PC-9 (cell line): Measurements from ENCODE around the gene TMEM198. TPM values are rescaled to one million over a fixed set of nuclear protein-coding genes. Genes with fewer than 3 reads are reported as not detected.

Experiments
- BruUV-seq: library from RNA; stranded (reverse); fragments of 400-500 nt; replicated peaks from 2 replicates; lab custom pipeline; 2021; lab: Mats Ljungman, UMichigan
- CTCF ChIA-PET: fragments of 300-600 bp; sonication (Branson Sonifier 250); formaldehyde crosslinking; loops from one replicate; lab custom pipeline; 2022; ENCODE audit warnings: antibody characterized with exemption; lab: Charles Lee
- POLR2A ChIA-PET: fragments of 300-600 bp; sonication (Branson Sonifier 250); formaldehyde crosslinking; loops from one replicate; lab custom pipeline; 2022; ENCODE audit warnings: antibody characterized with exemption; ENCODE audit not compliant: unreplicated experiment; lab: Charles Lee
- DNase-seq, 2 experiments: peaks; one replicate each; pipeline versions ENCODE4 v3.0.0 to v3.0.0-alpha.2; 2015 to 2022; ENCODE audit warnings: mixed read lengths in 1 of 2
- H2AFZ ChIP-seq: fragments of 200-600 bp; sonication (generic); 2 replicates; pipeline ENCODE4 v1.8.1; 2017; ENCODE audit warnings: antibody characterized with exemption
- H3F3A ChIP-seq: fragments of 200-600 bp; sonication (generic); 2 replicates; pipeline ENCODE4 v1.8.1; 2017; ENCODE audit warnings: antibody characterized with exemption, mild to moderate bottlenecking, low read depth; ENCODE audit not compliant: insufficient read depth
- H3K27ac ChIP-seq: fragments of 200-600 bp; sonication (generic); 2 replicates; pipeline ENCODE4 v1.6.1; 2016; ENCODE audit warnings: mixed run types
- H3K27me3 ChIP-seq: fragments of 200-600 bp; sonication (generic); 2 replicates; pipeline ENCODE4 v1.6.1; 2016; ENCODE audit warnings: low read depth, mixed run types; ENCODE audit not compliant: insufficient read depth
- H3K36me3 ChIP-seq: fragments of 200-600 bp; sonication (generic); 2 replicates; pipeline ENCODE4 v1.6.1; 2016; ENCODE audit warnings: low read depth, mixed run types
- H3K4me1 ChIP-seq: fragments of 200-600 bp; sonication (generic); replicated peaks from 2 replicates; pipeline ENCODE4 v1.6.1; 2016; ENCODE audit warnings: mixed run types; ENCODE audit not compliant: insufficient read depth
- H3K4me2 ChIP-seq: fragments of 200-600 bp; sonication (generic); 2 replicates; pipeline ENCODE4 v1.6.1; 2017; ENCODE audit warnings: mixed run types
- H3K4me3 ChIP-seq: fragments of 200-600 bp; sonication (generic); 2 replicates; pipeline ENCODE4 v1.6.1; 2016; ENCODE audit warnings: mixed run types
- H3K79me2 ChIP-seq: fragments of 200-600 bp; sonication (generic); 2 replicates; pipeline ENCODE4 v1.6.1; 2017; ENCODE audit warnings: low read depth, mixed run types
- H3K9me2 ChIP-seq: fragments of 200-600 bp; sonication (generic); 2 replicates; pipeline ENCODE4 v1.8.1; 2017; ENCODE audit warnings: mild to moderate bottlenecking; ENCODE audit not compliant: insufficient read depth
- H3K9me3 ChIP-seq: fragments of 200-600 bp; sonication (generic); 2 replicates; pipeline ENCODE4 v1.8.1; 2016; ENCODE audit warnings: low read depth; ENCODE audit not compliant: insufficient read depth
- H4K20me1 ChIP-seq: fragments of 200-600 bp; sonication (generic); 2 replicates; pipeline ENCODE4 v1.8.1; 2017; ENCODE audit not compliant: insufficient read depth
- EZH2 ChIP-seq: fragments of 200-600 bp; sonication (generic); IDR thresholded peaks from 2 replicates; pipeline ENCODE4 v1.8.0; 2017; ENCODE audit warnings: antibody characterized with exemption, low read depth
- intact Hi-C: fragments of 100-400 bp; cut with micrococcal nuclease; formaldehyde crosslinking; loops from one replicate; pipeline ENCODE4 v1.10.0; 2022; ENCODE audit not compliant: unreplicated experiment
- total RNA-seq: library from RNA; stranded (reverse); gene quantifications from 2 replicates; pipeline ENCODE4 v1.2.3, GENCODE V29; 2021
- TF ChIP-seq, protein P1 (sequence below): fragments of 200-600 bp; sonication (generic); conservative IDR thresholded peaks from 2 replicates; pipeline ENCODE4 v1.6.1; 2017; ENCODE audit warnings: mixed run types, antibody characterized with exemption, mild to moderate bottlenecking, moderate library complexity

The TMEM198 gene
- total RNA-seq, 1 experiment from 2014 or later: 3.6 TPM

DNA sequence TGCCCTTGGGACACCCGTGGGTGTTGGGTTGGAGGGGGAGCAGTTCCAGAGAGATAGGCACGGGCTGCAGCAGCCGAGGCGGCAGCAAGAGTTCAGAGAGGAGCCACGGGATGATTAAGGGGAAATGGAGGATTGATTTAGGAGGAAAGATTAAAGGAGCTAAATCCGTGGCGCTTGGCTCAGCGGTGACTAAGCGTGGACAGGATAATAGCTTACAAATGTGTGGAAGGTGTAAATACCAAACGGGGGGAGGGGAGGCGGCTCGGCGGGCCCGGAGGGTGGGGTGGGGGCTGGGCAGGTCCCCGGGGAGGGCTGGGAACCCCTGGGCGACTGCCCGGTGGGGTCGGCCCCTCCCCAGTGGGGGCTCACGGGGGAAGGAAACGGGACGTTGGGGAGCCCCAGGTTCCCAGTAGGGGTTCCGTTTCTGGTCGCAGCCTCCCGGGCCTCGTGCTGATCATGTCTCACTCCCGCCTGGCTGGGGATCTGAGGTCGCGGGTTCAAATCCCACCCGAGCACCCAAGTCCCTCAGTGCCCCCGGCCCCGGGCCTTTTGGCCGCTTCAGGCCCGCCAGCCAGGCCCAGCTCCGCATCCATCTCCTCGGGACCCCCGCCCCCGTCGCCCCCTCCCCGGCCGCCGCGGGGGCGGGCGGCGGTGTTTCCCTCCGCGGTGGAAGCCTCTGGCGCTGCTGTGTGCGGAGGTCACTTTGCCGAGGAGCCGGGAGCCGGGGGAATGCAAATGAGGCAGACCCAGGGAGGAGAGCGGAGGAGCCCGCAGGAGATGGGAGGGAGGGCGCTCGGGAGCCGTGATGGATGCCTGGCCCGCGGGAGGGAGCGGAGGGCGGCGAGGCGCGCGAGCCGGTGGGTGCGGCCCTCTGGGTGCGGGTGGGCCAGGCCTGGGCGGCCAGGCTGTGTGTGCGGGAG is 21.5 kb upstream of the TMEM198 start:
- Histone ChIP-seq H3K4me3 (peak overlapping the region; percentile 33; the same call in 1 of the 2 replicates), H3K79me2 (no peaks in the 10 kb centered on the region), H3K4me2 (peak overlapping the region; percentile 60), H3K27ac (no peak overlapping the region), H3K36me3 (no peaks in the 10 kb centered on the region), H2AFZ (peak overlapping the region; percentile 66; the same call in 1 of the 2 replicates), H4K20me1 (no peaks in the 10 kb centered on the region), H3F3A (peaks cover 6% of the 10 kb centered on the region; the same call in 1 of the 2 replicates), H3K4me1 (peaks cover 15% of the 10 kb centered on the region), H3K27me3 (peaks cover 15% of the 10 kb centered on the region), H3K9me2 (no peaks in the 10 kb centered on the region), H3K9me3 (no peaks in the 10 kb centered on the region)
- ChIA-PET CTCF (interaction anchor here (0.6 to 1.0 kb wide), 9 partner anchors 10 to 273 kb away, joined by 3 to 9 read pairs (median 4); no protein-coding TSS in a partner anchor), POLR2A (interaction anchor here (0.6 kb wide), 3 partner anchors 11 to 132 kb away, joined by 3 to 4 read pairs (median 3); no protein-coding TSS in a partner anchor)
- DNase-seq: peak; percentile 29 to 41
- no peak for TF ChIP-seq EZH2
- TF ChIP-seq, protein P1, sequence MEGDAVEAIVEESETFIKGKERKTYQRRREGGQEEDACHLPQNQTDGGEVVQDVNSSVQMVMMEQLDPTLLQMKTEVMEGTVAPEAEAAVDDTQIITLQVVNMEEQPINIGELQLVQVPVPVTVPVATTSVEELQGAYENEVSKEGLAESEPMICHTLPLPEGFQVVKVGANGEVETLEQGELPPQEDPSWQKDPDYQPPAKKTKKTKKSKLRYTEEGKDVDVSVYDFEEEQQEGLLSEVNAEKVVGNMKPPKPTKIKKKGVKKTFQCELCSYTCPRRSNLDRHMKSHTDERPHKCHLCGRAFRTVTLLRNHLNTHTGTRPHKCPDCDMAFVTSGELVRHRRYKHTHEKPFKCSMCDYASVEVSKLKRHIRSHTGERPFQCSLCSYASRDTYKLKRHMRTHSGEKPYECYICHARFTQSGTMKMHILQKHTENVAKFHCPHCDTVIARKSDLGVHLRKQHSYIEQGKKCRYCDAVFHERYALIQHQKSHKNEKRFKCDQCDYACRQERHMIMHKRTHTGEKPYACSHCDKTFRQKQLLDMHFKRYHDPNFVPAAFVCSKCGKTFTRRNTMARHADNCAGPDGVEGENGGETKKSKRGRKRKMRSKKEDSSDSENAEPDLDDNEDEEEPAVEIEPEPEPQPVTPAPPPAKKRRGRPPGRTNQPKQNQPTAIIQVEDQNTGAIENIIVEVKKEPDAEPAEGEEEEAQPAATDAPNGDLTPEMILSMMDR: no peak
- BruUV-seq: no TSS peak
- intact Hi-C loops: loop anchor here (5.0 kb wide), 1 partner anchor 65 kb away; no protein-coding TSS in a partner anchor

DNA sequence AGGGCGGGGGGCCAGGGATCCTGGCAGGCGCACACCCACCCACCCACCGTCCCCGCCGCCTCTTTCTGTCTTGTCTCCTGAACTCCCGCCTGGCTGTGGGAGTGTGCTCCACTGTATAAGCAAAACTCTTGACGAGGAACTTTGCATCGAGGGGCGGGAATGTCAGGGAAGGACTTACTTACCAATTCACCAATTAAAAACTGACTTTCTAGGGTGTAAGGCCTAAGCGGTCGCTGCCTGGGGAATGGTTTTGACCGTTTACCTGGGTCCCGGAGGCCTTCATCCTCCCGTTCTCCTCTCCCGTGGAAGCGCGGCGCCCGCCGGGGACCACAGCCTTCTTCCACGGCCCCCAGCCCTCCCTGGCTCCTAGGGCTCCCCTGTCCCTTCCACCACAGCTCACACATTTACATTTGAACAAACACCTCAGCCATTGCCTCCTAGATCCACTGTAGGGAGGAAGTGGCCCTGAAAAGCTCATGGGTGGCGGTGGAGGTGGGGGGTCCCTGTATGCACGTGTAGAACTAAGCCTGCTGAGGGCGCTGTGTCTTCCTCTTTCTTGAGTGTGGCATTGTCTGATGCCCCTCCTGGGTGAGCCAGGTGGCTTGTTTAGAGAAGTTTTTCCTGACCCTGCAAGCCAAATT is 20.7 kb upstream of the TMEM198 start:
- DNase-seq: no peak
- no peaks in the 10 kb centered on the region for H3K9me2 ChIP-seq
- H3K4me2 ChIP-seq: peak overlapping the region; percentile 60
- H2AFZ ChIP-seq: no peak overlapping the region
- no TSS peak for BruUV-seq
- no peak overlapping the region for H3K4me3 ChIP-seq
- H4K20me1 ChIP-seq: no peaks in the 10 kb centered on the region
- peaks cover 15% of the 10 kb centered on the region for H3K4me1 ChIP-seq
- no peak overlapping the region for H3K27ac ChIP-seq
- intact Hi-C loops: loop anchor here (5.0 kb wide), 1 partner anchor 66 kb away; no protein-coding TSS in a partner anchor
- POLR2A ChIA-PET: no interaction called here
- no peaks in the 10 kb centered on the region for H3K9me3 ChIP-seq
- peaks cover 16% of the 10 kb centered on the region for H3K27me3 ChIP-seq
- TF ChIP-seq, protein P1: no peak
- TF ChIP-seq EZH2: no peak
- H3F3A ChIP-seq: peaks cover 6% of the 10 kb centered on the region; the same call in 1 of the 2 replicates
- CTCF ChIA-PET: interaction anchor here (0.6 to 0.7 kb wide), 3 partner anchors 26 to 441 kb away, joined by 3 to 4 read pairs (median 4); no protein-coding TSS in a partner anchor
- no peaks in the 10 kb centered on the region for H3K79me2 ChIP-seq
- no peaks in the 10 kb centered on the region for H3K36me3 ChIP-seq

DNA sequence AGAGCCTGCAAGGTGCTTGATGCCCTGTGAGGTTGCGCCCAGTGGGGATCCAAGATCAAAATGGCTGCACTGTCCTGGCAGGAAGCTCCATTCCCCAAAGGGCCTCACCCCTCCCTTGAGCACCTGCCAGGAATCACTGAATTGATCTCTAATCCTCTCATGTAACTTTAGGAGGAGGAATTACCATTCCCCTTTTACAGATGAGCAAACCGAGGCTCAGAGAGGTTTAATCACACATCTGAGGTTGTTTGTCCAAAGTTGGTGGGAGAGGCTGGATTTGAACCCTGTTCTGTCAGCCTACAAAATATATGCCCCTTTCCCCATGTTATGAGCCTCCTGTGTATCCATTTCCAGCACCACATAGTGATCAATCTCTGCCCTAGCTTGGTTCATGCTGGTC is 19.0 kb upstream of the TMEM198 start:
- Histone ChIP-seq H3K36me3 (no peaks in the 10 kb centered on the region), H3K79me2 (no peaks in the 10 kb centered on the region), H3K27ac (no peak overlapping the region), H3K27me3 (peaks cover 32% of the 10 kb centered on the region), H2AFZ (no peak overlapping the region), H3K9me2 (no peaks in the 10 kb centered on the region), H4K20me1 (no peaks in the 10 kb centered on the region), H3F3A (peaks cover 6% of the 10 kb centered on the region; the same call in 1 of the 2 replicates), H3K4me2 (no peak overlapping the region), H3K9me3 (no peaks in the 10 kb centered on the region), H3K4me3 (no peak overlapping the region), H3K4me1 (peaks cover 15% of the 10 kb centered on the region)
- no peak for TF ChIP-seq EZH2
- TF ChIP-seq, protein P1: no peak
- POLR2A ChIA-PET: no interaction called here
- CTCF ChIA-PET: no interaction called here
- DNase-seq: no peak
- no TSS peak for BruUV-seq
- intact Hi-C loops: loop anchor here (5.0 kb wide), 1 partner anchor 68 kb away; no protein-coding TSS in a partner anchor
